ENCODE measurements around the gene PKD1L1. TPM values are rescaled to one million over a fixed set of nuclear protein-coding genes. Genes with fewer than 3 reads are reported as not detected.

The PKD1L1 gene
- total RNA-seq, 1 experiment from 2014 or later: 0.17 TPM

GRCh38 chr7:47847207-47847606 lies 101.1 kb downstream of the PKD1L1 start:
- Mint-ChIP-seq H3K27ac (no peak overlapping the region), H3K27me3 (ENCODE audit: low read depth) (peaks cover 4% of the 10 kb centered on the region)
- H2AFZ ChIP-seq (ENCODE audit: low read length): no peak overlapping the region

More at GRCh38 chr7:47847207-47847606, 101.1 kb downstream of the PKD1L1 start:
- Histone ChIP-seq H2BK20ac (ENCODE audit: low read depth, low read length, poor library complexity, severe bottlenecking) (no peak overlapping the region), H2AK5ac (ENCODE audit: insufficient read length, low read length) (no peak overlapping the region), H2BK12ac (ENCODE audit: insufficient read length, low read depth, low read length) (no peak overlapping the region), H3K79me1 (ENCODE audit: insufficient read depth, low read depth, low read length, poor library complexity, severe bottlenecking) (no peaks in the 10 kb centered on the region), H3K27ac (ENCODE audit: insufficient read length, low read depth, low read length) (no peak overlapping the region), H3K4me2 (ENCODE audit: insufficient read depth, insufficient read length, low read length) (no peak overlapping the region), H4K5ac (ENCODE audit: insufficient read length, low read depth, low read length) (no peak overlapping the region), H2BK5ac (ENCODE audit: insufficient read length, low read length) (no peak overlapping the region), H3K4ac (ENCODE audit: low read depth, low read length) (no peak overlapping the region), H3K23me2 (ENCODE audit: insufficient read length, low read depth, low read length, poor library complexity, severe bottlenecking) (no peaks in the 10 kb centered on the region), H3K79me2 (ENCODE audit: insufficient read depth, low read length) (no peaks in the 10 kb centered on the region), H4K20me1 (ENCODE audit: control insufficient read depth, insufficient read depth, insufficient read length) (no peaks in the 10 kb centered on the region), H4K8ac (replicated peaks; ENCODE audit: insufficient read length, low read depth, low read length) (no peak overlapping the region), H3K4me1 (ENCODE audit: insufficient read depth, low read length) (no peaks in the 10 kb centered on the region), H3K14ac (ENCODE audit: insufficient read depth, low read length) (no peak overlapping the region), H3K56ac (ENCODE audit: insufficient read length, low read depth, low read length) (no peak overlapping the region), H3K9me3 (ENCODE audit: control insufficient read depth, low read depth, low read length) (no peaks in the 10 kb centered on the region), H3K18ac (ENCODE audit: insufficient read length, low read depth, low read length) (no peak overlapping the region), H3K27me3 (ENCODE audit: insufficient read depth, low read length) (no peaks in the 10 kb centered on the region), H4K91ac (ENCODE audit: insufficient read length, low read depth, low read length) (no peak overlapping the region), H3T11ph (ENCODE audit: low read length) (no peak overlapping the region), H3K9ac (ENCODE audit: extremely low read depth, insufficient read length, low read length) (no peak overlapping the region), H2BK120ac (ENCODE audit: low read depth, low read length, poor library complexity, severe bottlenecking) (no peak overlapping the region), H2BK15ac (ENCODE audit: low read depth, low read length) (no peak overlapping the region), H3K23ac (ENCODE audit: insufficient read length, low read depth, low read length) (no peak overlapping the region)
- Mint-ChIP-seq H3K36me3 (ENCODE audit: insufficient read depth in 1 of 3, low read depth in 3 of 3) (no peaks in the 10 kb centered on the region), H3K4me3 (no peak overlapping the region), H3K4me1 (no peaks in the 10 kb centered on the region), H3K9me3 (no peaks in the 10 kb centered on the region)
- no CpG with 5 or more reads among the region's 5 CpGs for WGBS (ENCODE audit: extremely low coverage, insufficient read length, low lambda C conversion rate)
- DNase-seq: no peak
- TF ChIP-seq CTCF (conservative IDR thresholded peaks at IDR 0.05): no peak
